HFF-Myc (cell line): ENCODE measurements around the gene TBC1D9.

Experiments used
- DNase-seq: peaks from one replicate; pipeline ENCODE4 v3.0.0-alpha.2; 2011; ENCODE audit warnings: low read depth; ENCODE audit errors: extremely low read depth
- H3K4me3 ChIP-seq: replicated peaks from 2 replicates; pipeline ENCODE4 v1.5.1; 2011; ENCODE audit warnings: low read depth, mild to moderate bottlenecking, control low read depth, low read length
- TF ChIP-seq, protein P1 (sequence below): IDR thresholded peaks from 2 replicates; pipeline ENCODE4 v1.5.1; 2012; ENCODE audit warnings: mild to moderate bottlenecking, low read depth, low read length, control low read depth; ENCODE audit errors: missing control alignments

The TBC1D9 gene

DNA sequence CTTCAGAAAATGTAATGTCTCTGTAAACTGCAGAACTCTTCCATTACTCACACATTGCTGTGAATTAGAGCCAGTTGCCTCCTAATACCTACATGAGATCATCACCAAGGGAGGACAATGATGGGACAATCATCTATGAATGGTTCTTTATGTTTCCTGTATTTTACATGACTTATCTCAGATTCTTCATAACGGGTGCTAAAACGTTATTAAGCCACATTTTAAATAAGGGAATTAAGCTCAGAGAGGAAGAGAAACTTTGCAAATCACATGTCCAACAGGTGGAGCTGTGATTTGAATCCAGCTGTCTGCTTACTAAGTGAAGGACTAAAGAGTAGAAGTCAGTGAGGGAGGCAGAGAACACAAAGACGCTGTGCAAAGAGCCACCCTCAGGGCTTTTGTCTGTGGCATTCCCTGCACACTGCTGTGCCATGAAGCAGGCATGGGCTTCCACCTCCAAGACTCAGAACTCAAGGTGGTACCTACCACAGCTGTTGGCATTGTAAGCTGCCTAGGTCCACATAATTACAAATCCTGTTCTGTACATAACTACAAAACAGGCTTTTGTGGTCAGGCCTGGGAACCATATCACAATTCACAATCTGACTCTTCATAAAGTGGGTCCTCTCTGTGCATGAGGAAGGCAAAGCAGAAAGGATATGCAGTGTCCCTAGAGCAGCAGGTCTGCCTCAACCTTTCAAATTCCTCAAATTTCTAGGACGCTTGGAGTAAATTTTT is 12.8 kb downstream of the TBC1D9 start:
- no peak for DNase-seq
- H3K4me3 ChIP-seq, result no peak overlapping the region
- TF ChIP-seq, protein P1, sequence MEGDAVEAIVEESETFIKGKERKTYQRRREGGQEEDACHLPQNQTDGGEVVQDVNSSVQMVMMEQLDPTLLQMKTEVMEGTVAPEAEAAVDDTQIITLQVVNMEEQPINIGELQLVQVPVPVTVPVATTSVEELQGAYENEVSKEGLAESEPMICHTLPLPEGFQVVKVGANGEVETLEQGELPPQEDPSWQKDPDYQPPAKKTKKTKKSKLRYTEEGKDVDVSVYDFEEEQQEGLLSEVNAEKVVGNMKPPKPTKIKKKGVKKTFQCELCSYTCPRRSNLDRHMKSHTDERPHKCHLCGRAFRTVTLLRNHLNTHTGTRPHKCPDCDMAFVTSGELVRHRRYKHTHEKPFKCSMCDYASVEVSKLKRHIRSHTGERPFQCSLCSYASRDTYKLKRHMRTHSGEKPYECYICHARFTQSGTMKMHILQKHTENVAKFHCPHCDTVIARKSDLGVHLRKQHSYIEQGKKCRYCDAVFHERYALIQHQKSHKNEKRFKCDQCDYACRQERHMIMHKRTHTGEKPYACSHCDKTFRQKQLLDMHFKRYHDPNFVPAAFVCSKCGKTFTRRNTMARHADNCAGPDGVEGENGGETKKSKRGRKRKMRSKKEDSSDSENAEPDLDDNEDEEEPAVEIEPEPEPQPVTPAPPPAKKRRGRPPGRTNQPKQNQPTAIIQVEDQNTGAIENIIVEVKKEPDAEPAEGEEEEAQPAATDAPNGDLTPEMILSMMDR, result no peak

DNA sequence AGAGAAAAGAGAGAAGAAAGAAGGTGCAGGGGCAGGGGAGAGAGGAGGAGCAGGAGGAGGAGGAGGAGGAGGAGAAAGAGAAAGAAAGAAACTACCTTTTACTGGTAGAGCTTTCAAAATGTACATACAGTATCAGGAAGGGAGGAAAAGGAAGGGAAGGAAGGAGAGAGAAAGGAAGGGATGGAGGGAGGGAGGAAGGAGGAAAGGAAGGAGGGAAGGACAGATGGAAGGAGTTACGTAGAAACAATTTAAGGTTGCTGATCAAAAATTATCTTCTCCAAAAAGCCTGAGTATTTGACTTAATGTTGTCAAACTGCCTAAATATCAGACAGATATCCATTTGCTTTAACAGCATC is 13.4 kb downstream of the TBC1D9 start:
- DNase-seq, result no peak
- TF ChIP-seq, protein P1, result no peak
- H3K4me3 ChIP-seq, result no peak overlapping the region

DNA sequence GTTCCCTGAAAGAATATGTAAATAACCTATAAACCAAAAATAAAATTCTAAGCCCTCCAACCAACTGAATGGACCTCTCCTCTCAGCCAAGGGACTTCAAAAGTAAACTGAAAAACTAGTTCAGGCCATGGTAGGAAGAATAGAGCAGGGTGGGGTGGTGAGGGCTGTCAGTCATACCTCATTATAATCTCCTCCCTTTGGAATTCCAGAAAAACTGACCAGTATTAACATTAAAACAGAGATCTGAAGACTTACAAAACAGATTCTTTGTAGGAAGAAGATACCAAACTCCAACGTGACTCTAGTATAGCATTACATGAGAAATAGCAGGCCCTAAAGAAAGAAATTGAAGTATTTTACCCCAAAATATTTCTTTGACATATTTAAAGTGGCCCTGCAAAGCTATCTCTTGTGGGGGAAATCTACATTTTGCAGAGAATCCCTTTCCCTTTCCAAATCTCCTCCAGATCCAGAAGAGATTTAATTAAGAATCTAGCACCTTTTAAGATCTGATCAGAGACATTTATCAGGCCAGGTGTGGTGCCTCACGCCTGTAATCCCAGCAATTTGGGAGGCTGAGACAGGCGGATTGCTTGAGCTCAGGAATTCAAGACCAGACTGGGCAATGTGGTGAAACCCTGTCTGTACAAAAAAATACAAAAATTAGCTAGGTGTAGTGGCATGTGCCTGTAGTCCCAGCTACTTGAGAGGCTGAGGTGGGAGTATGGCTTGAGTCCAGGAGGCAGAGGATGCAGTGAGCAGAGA is 15.1 kb downstream of the TBC1D9 start:
- DNase-seq, result no peak
- no peak overlapping the region for H3K4me3 ChIP-seq
- TF ChIP-seq, protein P1, result no peak

DNA sequence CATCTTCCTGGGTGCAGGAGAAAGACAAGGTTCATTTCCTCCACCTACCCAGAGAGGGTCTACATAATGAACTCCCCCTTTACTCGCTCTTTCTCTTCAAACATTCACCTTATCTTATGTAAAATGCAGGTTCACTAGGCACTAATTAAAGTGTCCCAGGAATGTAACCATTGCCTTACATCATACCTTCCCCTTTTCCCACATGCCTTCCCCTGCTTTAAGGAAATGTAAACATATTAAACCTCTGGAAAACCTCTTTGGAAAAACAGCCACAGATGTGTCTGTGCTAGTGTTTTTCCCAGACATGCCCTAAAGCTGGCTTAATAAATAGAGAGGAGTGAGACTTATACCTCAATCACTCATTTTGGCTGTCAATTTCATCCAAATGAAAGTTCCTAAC is 15.8 kb downstream of the TBC1D9 start:
- TF ChIP-seq, protein P1, result no peak
- DNase-seq, result no peak
- no peak overlapping the region for H3K4me3 ChIP-seq

GRCh38 chr4:140739971-140740370 is 16.2 kb downstream of the TBC1D9 start:
- DNase-seq, result no peak
- no peak overlapping the region for H3K4me3 ChIP-seq
- TF ChIP-seq, protein P1, result no peak

GRCh38 chr4:140738139-140738538 is 18.0 kb downstream of the TBC1D9 start:
- no peak overlapping the region for H3K4me3 ChIP-seq
- DNase-seq, result no peak
- TF ChIP-seq, protein P1, result no peak
